GM19463 (cell line): Measurements from ENCODE around the gene SUSD2.

ENCODE experiments used
- ATAC-seq: cut with Tn5 transposase; IDR thresholded peaks from one replicate; pipeline ENCODE4 v1.9.1; 2021; ENCODE audit warnings: mild to moderate bottlenecking, moderate library complexity; ENCODE audit not compliant: unreplicated experiment

Gene SUSD2

DNA sequence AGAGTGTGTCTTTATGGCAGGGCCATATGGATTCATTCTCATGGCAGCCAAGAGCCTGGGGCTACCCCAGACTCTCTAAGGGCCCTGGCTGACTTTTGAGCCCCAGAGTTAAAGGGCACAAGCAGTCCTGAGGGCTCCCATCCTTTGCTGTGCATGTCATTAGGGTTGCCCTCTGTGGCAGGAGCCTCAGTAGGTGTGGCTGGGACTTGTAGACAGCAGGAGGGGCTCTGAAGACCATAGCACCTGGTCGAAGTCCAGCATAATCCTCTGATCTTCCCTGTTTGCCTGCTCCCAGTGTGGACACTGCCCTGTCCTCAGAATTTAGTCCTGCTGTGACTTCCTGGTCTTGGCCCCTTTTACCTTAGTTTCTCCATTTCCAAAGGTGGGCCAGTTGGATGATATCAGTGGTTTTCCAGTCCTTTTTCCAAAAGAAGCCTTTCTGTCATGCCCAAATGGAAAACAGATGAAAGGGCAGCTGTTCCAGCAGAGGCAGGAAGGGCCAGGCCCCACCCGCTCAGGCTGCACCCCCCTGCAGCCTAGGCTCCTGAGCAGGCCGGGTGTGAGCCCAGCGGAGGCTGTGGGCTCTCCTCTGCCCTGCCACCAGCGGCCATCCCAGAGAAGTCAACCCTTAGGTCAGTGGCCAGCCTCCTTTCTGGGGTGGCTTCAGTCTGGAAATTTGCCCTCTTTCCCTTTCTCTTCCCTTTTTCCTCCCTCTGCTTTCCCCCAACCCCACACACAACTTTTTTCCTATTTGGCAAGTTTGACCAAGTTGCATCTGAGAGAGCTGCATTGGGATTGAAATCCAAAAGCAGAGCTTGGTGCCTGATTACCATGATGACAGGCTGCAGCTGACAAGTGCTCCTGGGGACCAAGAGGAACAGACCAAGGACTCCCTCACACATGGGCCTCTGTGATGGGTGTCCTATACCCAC, 32.8 kb upstream of the SUSD2 start:
- no peak for ATAC-seq

GRCh38 chr22:24149198-24149590, 32.1 kb upstream of the SUSD2 start:
- ATAC-seq = no peak

- ATAC-seq = no peak
Observed at GRCh38 chr22:24153353-24153752, 27.9 kb upstream of the SUSD2 start.

DNA sequence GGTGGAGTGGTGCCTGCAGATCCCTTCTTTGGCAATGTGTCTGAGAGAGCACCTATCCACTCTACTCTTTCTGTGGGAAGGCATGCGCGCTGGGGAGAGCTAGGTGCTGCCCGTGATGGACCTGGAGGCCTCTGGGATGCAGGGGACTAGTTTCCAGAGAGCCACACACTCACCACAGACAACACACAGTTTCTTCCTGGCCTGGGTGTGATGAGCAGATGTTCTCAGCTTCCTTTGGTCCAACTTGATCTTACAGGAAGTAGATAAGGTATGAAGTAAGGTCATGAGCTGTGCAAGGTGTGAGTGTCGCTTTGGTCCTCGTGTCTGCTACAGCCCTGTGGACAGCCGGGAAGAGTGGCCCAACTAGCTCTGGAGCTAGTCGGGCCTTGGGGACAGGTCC, 27.3 kb upstream of the SUSD2 start:
- ATAC-seq = no peak

DNA sequence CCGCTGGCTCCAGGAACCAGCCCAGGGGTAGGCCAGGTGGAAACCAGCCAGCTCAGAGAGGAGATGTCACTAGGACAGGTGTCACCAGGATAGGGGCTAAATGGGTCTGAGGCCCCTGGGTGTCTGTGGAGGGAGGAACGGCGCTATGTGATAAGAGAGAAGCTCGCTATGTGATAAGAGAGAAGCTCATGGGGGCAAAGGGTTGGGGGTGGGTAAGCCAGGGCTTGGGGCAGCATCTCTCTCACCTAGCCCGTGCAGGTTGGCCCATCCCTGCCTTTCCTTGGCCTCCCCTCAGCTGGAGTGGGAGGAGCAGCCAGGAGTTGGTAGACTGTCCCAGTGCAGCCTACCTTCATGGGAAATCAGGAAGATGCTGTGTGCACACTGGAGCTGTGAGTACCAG, 26.5 kb upstream of the SUSD2 start:
- ATAC-seq = no peak

DNA sequence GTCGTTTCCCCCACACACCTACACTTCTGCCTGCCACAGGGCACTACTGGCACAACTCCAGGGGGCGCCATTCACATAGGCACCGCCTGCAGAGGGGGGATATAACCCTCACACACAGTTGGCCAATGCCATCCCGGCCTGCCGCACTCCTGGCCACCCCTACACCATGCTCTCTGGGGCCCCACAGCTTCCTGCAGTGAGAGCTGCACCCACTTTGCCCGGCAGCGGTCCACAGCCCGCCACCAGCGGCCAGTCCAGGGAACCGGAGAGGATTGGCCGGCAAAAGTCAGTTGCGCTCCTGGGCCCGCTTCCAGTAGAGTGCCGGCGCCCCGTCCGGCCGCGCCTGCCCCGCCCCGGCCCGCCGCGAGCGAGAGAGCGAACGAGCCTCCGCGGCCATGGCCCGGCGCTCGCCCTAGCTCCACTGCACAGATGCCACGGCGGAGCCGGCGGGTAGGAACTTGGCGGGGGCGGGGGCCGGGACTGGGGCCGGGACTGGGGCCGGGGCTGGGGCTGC, 25.6 kb upstream of the SUSD2 start:
- ATAC-seq = no peak

DNA sequence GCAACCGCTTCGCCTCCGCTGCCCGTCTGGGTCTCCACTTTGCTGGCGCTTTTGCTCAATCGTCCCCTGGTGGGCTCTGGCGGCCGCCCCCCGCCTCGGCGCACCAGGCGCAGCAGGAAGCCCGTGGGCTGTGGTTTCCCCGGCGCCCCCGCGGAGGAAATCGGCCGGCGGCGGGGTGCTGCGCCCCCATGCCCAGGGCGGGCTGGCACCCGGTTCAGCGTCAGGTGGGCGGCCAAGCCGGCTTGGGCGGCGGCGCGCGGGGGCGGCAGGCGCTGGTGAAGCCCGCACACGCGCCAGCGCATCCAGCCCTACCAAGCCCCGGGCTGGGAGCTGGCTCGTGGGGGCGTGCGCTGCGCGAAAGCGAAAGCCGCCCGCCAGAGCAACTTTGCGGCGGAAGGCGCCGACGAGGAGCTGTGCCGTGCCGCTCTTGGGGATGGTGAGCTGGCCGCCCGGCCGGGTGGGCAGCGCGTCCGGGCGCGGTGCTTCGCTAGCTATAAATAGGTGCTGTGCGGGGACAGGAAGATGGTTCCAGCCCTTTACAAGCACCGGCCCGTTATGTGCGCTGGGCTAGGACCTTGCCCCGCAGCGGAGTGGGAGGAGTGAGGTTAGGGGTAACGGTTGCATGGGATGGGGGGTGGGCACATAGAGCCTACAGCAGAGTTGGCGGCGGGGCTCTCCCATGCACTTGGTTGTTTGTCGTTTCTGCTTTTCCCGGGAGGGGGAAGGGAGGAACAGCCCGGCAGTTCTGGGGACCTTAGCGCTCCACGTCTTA, 25.0 kb upstream of the SUSD2 start:
- peak; percentile 35 for ATAC-seq

DNA sequence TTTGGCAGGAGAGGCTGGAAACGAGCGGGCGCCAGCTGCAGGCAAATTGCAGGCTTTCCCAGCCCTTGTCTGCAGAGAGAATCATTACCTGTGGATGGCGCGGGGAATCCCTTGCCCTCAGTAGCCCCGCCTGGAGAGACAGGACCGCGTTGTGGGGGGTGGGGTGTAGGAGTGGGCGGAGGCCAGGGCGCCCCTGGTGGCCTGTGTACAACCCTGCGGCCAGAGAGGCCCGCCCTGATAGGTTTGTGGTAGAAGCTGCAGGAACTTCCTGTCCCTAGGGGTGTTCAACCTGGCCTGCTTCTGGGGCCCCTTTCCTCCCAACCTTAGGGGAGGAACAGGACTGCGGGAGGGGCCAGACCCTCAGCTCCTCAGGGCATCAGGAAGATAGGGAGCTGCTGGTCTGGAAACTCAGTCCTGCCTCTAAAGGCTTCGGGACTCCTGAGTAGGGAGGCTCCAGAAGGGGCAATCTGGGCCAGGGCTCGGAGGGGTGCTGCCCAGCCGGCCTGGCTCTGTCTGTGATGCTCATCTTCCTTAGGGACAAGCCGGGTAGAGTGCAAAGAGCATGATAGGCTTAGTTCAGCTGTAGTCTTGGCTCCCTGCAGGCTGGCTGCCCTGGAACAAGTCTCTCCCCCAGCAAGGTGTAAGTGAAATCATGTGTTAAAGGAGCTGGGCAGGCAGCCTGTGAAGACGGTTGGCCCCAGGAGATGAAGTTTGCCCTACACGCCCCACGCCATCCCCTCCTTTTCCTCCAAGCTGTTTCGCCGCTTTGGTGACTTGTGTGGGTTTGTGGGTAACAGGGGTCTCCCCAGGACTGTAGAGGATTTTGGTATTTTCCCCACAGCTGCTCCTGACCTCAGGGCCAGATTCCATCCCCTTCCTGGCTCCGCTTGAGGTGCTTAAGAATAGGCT, 24.1 kb upstream of the SUSD2 start:
- ATAC-seq = peak; percentile 81

DNA sequence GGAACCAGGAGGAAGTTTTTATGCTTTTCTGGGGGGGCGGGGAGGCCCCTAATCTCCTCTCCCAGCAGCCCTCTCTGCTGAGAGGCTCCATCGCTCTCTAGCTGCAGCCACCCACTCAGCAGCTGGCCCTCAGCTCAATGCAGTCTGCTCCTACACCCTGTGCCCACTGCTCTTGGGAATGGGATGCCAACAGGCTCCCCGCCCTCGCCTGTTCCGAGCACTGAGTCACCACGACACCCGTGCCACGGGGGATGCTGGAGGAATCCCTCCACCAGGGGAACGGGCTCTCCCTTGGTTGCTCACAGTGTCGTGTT, 23.5 kb upstream of the SUSD2 start:
- no peak for ATAC-seq

- ATAC-seq = no peak
Observed at GRCh38 chr22:24159650-24160049, 21.6 kb upstream of the SUSD2 start.

GRCh38 chr22:24160546-24160945, 20.7 kb upstream of the SUSD2 start:
- no peak for ATAC-seq

DNA sequence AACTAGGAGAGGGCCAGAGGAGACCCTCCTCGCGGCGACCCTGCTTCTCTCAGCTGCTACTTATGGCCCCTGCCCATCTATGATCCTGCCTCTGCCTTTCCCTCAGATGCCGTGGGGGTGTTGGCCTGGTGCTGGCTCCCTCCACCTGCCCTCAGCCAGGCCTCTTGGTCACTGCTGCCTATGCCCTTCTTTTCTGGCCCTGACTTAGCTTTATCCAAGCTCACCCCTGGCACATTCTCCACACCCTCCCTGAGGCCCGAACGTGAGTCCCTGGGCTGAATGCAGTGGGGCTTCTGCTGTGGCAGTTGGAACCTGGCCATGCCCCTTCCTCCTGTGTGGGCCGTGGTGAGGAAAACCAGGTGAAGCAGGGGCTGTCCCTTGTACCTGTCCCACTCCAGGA, 19.8 kb upstream of the SUSD2 start:
- ATAC-seq = no peak

DNA sequence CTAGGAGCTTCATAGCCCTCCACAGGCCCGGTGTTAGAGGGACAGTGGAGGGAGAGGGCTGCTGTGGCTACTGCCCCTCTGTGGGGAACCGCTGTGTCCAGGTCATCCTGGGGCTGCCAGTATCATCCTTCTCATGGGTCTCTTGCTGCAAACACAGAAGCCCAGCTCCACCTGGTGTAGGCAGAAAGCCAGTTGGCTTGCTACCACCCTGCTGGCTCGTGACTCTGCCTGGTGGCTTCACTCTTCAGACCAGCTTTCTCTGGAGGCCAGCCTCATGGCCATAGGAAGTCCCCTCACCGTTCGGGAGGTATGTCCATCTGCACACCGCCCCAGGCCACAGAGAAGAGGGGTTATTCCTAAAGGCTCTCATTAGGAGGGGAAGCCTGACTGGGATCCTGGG, 19.4 kb upstream of the SUSD2 start:
- no peak for ATAC-seq

GRCh38 chr22:24162436-24162835, 18.9 kb upstream of the SUSD2 start:
- ATAC-seq = no peak

GRCh38 chr22:24164243-24164642, 17.0 kb upstream of the SUSD2 start:
- ATAC-seq = no peak

DNA sequence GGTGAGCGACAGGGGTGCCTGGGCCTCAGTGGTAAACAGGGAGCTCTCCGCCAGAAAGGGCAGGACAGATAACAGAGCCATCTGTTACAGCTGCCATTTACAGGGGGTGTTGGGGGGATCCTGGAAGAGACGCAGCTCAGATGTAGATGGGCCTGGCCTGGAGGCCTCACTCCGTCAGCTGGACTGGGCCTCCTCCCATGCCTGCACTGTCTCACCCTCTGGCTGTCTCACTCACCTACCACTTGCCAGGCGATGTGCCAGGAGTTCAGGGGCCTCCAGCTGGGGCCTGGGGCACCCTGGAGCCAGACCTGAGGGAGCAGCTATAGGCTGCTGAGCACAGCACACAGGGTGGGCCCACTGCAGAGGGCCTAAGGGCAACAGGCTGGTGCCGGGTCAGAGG, 16.3 kb upstream of the SUSD2 start:
- ATAC-seq = no peak

DNA sequence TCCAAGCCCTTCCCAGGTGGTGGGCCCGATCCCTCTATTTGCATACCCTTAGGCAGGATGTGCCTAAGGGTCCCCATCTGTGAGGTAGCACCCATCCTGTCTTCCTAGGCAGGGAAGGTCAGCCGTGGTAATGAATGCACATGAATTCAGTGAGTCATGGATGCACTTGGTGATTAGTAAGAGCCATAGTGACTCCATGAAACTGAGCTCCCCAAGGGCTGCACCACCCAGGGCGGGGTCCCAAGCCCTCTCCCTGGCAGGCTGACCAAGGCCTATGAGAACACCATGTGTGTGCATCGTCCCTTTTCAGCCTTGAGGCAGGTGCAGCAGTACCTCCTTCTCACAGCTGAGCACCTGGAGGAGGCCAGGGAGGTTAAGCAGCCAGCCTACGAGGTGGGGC, 15.6 kb upstream of the SUSD2 start:
- ATAC-seq = no peak

DNA sequence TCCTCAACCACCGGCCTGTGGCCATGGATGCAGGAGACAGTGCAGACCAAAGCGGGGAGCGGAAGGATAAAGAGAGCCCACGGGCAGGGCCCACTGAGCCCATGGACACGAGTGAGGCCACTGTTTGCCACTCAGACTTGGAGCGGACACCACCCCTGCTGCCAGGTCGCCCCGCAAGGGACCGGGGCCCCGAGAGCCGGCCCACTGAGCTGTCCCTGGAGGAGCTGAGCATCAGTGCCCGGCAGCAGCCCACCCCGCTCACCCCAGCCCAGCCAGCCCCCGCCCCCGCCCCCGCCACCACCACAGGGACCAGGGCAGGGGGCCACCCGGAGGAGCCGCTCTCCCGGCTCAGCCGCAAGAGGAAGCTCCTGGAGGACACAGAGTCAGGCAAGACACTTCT, 14.5 kb upstream of the SUSD2 start:
- no peak for ATAC-seq

GRCh38 chr22:24169439-24170058, 11.7 kb upstream of the SUSD2 start:
- ATAC-seq = no peak

DNA sequence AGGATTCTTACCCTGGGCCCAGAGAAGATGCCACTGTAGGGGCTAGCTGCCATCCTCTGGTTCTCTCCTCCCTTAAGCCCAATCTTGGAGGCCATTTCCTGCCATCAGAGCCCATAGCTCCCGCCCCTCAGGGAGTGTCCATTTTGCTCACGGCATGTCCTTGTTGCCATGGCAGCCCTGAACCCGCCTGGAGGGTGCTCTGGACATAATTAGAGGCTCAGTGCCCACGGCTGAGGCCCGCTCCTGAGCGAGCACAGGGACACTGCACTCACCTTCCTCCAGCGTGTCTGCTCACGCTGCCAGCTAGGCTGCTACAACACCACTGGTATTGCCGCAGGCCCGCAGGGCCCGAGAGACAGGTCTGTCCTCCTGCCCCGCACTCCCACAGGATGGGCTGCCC, 11.1 kb upstream of the SUSD2 start:
- no peak for ATAC-seq

DNA sequence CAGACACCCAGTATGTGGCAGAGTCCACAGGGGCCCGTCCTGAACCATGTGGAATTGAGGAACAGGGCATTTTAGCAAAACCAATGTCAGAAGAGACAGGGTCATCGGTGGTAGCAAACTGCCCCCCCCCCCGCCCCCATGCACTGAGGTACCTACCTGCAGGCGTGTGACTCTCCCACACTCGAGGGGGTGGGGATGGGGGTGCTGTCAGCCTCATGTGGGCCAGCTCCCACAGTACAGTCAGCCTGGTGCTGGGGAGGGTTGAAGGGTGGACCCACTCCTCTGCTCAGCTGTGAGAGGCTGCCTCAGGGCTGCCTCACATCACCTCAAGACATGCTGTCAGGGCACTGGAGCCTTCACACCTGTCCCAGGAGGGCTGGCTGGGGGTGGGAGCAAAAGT, 10.7 kb upstream of the SUSD2 start:
- ATAC-seq = no peak
